Ovary (tissue), 9 donors: Measurements from ENCODE around the gene TRAK2. TPM values are rescaled to one million over a fixed set of nuclear protein-coding genes. Genes with fewer than 3 reads are reported as not detected.

Experiments used
- DNase-seq, 5 donors: peaks; one replicate each; pipeline ENCODE4 v3.0.0-alpha.2; 2019 to 2020
- H3K27ac ChIP-seq, 2 donors: fragments of 200-600 bp; one replicate each; pipeline versions ENCODE4 v1.5.1 to v1.8.0; 2019 to 2022
- H3K27me3 ChIP-seq: fragments of 200-600 bp; one replicate; pipeline ENCODE4 v1.8.0; 2022
- H3K36me3 ChIP-seq: fragments of 200-600 bp; sonication (generic); one replicate; pipeline ENCODE4 v1.5.1; 2019
- H3K4me1 ChIP-seq: one replicate; pipeline ENCODE4 v1.8.1; 2013; ENCODE audit warnings: mild to moderate bottlenecking, moderate library complexity; ENCODE audit not compliant: insufficient read depth
- H3K4me3 ChIP-seq: fragments of 200-600 bp; sonication (generic); one replicate; pipeline ENCODE4 v1.5.1; 2017
- H3K9me3 ChIP-seq, 2 donors: fragments of 200-600 bp in 1 of 2; sonication (generic) in 1 of 2; one replicate each; pipeline versions ENCODE4 v1.5.1 to v1.8.1; 2013 to 2019; ENCODE audit warnings: mild to moderate bottlenecking in 1 of 2, moderate library complexity in 1 of 2
- CTCF ChIP-seq, 3 donors: fragments of 450-650 bp in 2 of 3; fragments of 200-600 bp in 1 of 3; IDR thresholded peaks; one replicate each; pipeline versions ENCODE4 v1.5.1 to v1.8.0; 2016 to 2022; ENCODE audit warnings: antibody characterized with exemption in 3 of 3, mild to moderate bottlenecking in 1 of 3
- EP300 ChIP-seq: sonication (generic); formaldehyde crosslinking; IDR thresholded peaks from one replicate; pipeline ENCODE4 v1.6.1; 2017; ENCODE audit warnings: antibody characterized with exemption
- POLR2A ChIP-seq: fragments of 450-650 bp; IDR thresholded peaks from one replicate; pipeline ENCODE4 v1.6.1; 2017; ENCODE audit warnings: antibody characterized with exemption, mild to moderate bottlenecking, moderate library complexity
- WGBS, 3 donors: extraction: QIAGEN DNeasy Blood & Tissue Kit in 1 of 3; methylation state at CpG; one replicate each; pipeline versions ENCODE4 v1.1.5 to v1.1.7; 2013 to 2017; 5-methylcytosine and 5-hydroxymethylcytosine counted together
- intact Hi-C, 4 donors: fragments of 100-400 bp; cut with DNase I; formaldehyde crosslinking; loops; one replicate each; pipeline versions ENCODE4 v1.11.0 to v1.15.1; 2022 to 2023
- polyA plus RNA-seq, 2 donors: library from polyadenylated mRNA; stranded (reverse); fragments of 200-250 nt in 1 of 2; fragments of 350-450 nt in 1 of 2; fragmentation: Illumina TruSeq in 1 of 2; extraction: RNeasy Lipid Tissue Mini Kit (QIAGEN cat#74804) in 1 of 2; gene quantifications; one replicate each; pipeline ENCODE4 v1.2.3, GENCODE V29; 2013 to 2014
- total RNA-seq, 7 donors: library from RNA; depleted of rRNA in 2 of 7; stranded (reverse); fragments of >200 nt in 2 of 7; fragmentation: NEBNext Ultra II Directional in 3 of 7; extraction: Animal tissue kit (Norgen Biotek cat#: 25700) in 3 of 7; gene quantifications; one replicate each; pipeline versions ENCODE4 v1.1.0 to v1.2.4, GENCODE V29; 2016 to 2023
- donor health status: DM: no; HTN: no; CAD: no; lungs with moderate emphysema.
- donor health status: DM: no; HTN: no; CAD: no.
- donor health status: Bipolar disorder and iron deficiency.
- donor health status: DM: yes; HTN: yes; CAD: no.
- donor health status: DM: no; HTN: no; CAD: no.
- donor health status: DM: yes; HTN: yes; CAD: no.

The TRAK2 gene
- total and polyA plus RNA-seq, 9 donors, result 8.3 to 33.7 (median 20.2) TPM

GRCh38 chr2:201362396-201362795, 88.9 kb downstream of the TRAK2 start:
- TF ChIP-seq CTCF (IDR thresholded peaks at IDR 0.05) (no peak), EP300 (no peak), POLR2A (no peak)
- Histone ChIP-seq H3K27me3 (no peaks in the 10 kb centered on the region), H3K36me3 (no peaks in the 10 kb centered on the region), H3K4me3 (no peak overlapping the region), H3K4me1 (no peaks in the 10 kb centered on the region), H3K27ac (no peak overlapping the region), H3K9me3 (no peaks in the 10 kb centered on the region)
- 94 to 97% (median 95%) methylated on average over 2 of the region's 2 CpGs for WGBS, 3 donors
- DNase-seq, result no peak
- intact Hi-C loops, result no loop called here

- intact Hi-C loops, result no loop called here
These were observed 90.1 kb downstream of the TRAK2 start for GRCh38 chr2:201361078-201361733.

GRCh38 chr2:201360256-201360655, 91.0 kb downstream of the TRAK2 start:
- intact Hi-C loops, result no loop called here
- no peaks in the 10 kb centered on the region for H3K4me1 ChIP-seq
- no peak for DNase-seq
- no peak overlapping the region for H3K4me3 ChIP-seq
- H3K36me3 ChIP-seq, result no peaks in the 10 kb centered on the region
- H3K9me3 ChIP-seq, result no peaks in the 10 kb centered on the region
- TF ChIP-seq POLR2A (no peak), EP300 (no peak), CTCF (IDR thresholded peaks at IDR 0.05) (no peak)
- 87 to 89% (median 89%) methylated on average over 4 of the region's 4 CpGs for WGBS, 3 donors
- H3K27me3 ChIP-seq, result no peaks in the 10 kb centered on the region
- H3K27ac ChIP-seq, result no peak overlapping the region

More at GRCh38 chr2:201361078-201361733, 90.1 kb downstream of the TRAK2 start:
- Histone ChIP-seq H3K36me3 (no peaks in the 10 kb centered on the region), H3K27ac (no peak overlapping the region), H3K4me1 (no peaks in the 10 kb centered on the region), H3K9me3 (no peaks in the 10 kb centered on the region), H3K27me3 (no peaks in the 10 kb centered on the region), H3K4me3 (no peak overlapping the region)
- DNase-seq, result no peak
- no peak for TF ChIP-seq CTCF (IDR thresholded peaks at IDR 0.05)
- WGBS, 3 donors, result 94 to 98% (median 94%) methylated on average over 2 of the region's 2 CpGs

GRCh38 chr2:201358684-201359083, 92.6 kb downstream of the TRAK2 start:
- no peaks in the 10 kb centered on the region for H3K4me1 ChIP-seq
- no peak overlapping the region for H3K4me3 ChIP-seq
- H3K36me3 ChIP-seq, result no peaks in the 10 kb centered on the region
- H3K27me3 ChIP-seq, result no peaks in the 10 kb centered on the region
- 81 to 95% (median 95%) methylated on average over 7 of the region's 7 CpGs for whole genome bisulfite sequencing, 3 donors
- DNase-seq, result no peak
- intact Hi-C loops, result no loop called here
- H3K27ac ChIP-seq, result no peak overlapping the region
- TF ChIP-seq EP300 (no peak), CTCF (IDR thresholded peaks at IDR 0.05) (no peak), POLR2A (no peak)
- no peaks in the 10 kb centered on the region for H3K9me3 ChIP-seq
